ENCODE data around the gene ARHGAP32.
"Not testable (repeated sequence)": the region's sequence is repeated elsewhere in the genome, so short reads cannot be mapped to it uniquely, and the experiment has no call there.

The ARHGAP32 gene

GRCh38 chr11:129013737-129014475, 178.2 kb downstream of the ARHGAP32 start:
- Histone ChIP-seq H3K9ac (ENCODE audit: low read depth, low read length) (no peak overlapping the region), H3K27ac (ENCODE audit: low read length) (no peak overlapping the region), H3K4me3 (ENCODE audit: low read length) (no peak overlapping the region), H3K9me3 (ENCODE audit: insufficient read depth, low read depth, low read length) (no peaks in the 10 kb centered on the region), H3K27me3 (ENCODE audit: insufficient read depth, low read length) (no peaks in the 10 kb centered on the region), H3K4me1 (ENCODE audit: insufficient read depth, low read length) (no peaks in the 10 kb centered on the region), H3K36me3 (ENCODE audit: insufficient read depth, low read depth, low read length) (no peaks in the 10 kb centered on the region)

- H3K4me1 ChIP-seq (ENCODE audit: insufficient read depth, low read length): no peaks in the 10 kb centered on the region
- no peak overlapping the region for H3K27ac ChIP-seq (ENCODE audit: low read length)
- H3K9ac ChIP-seq (ENCODE audit: low read depth, low read length): no peak overlapping the region
- H3K9me3 ChIP-seq (ENCODE audit: insufficient read depth, low read depth, low read length): no peaks in the 10 kb centered on the region
- H3K36me3 ChIP-seq (ENCODE audit: insufficient read depth, low read depth, low read length): no peaks in the 10 kb centered on the region
- H3K27me3 ChIP-seq (ENCODE audit: insufficient read depth, low read length): no peaks in the 10 kb centered on the region
- no peak overlapping the region for H3K4me3 ChIP-seq (ENCODE audit: low read length)
Measured at GRCh38 chr11:129012880-129013279, 179.2 kb downstream of the ARHGAP32 start.

GRCh38 chr11:129006161-129006560, 186.0 kb downstream of the ARHGAP32 start:
- Histone ChIP-seq H3K9me3 (ENCODE audit: insufficient read depth, low read depth, low read length) (peaks cover 2% of the 10 kb centered on the region; the same call in 1 of the 2 replicates), H3K4me1 (ENCODE audit: insufficient read depth, low read length) (no peaks in the 10 kb centered on the region)

GRCh38 chr11:128999165-128999564, 193.0 kb downstream of the ARHGAP32 start:
- H3K4me3 ChIP-seq (ENCODE audit: low read length); H3K27ac ChIP-seq (ENCODE audit: low read length); H3K27me3 ChIP-seq (ENCODE audit: insufficient read depth, low read length); H3K4me1 ChIP-seq (ENCODE audit: insufficient read depth, low read length); H3K9ac ChIP-seq (ENCODE audit: low read depth, low read length): not testable (repeated sequence)
- H3K36me3 ChIP-seq (ENCODE audit: insufficient read depth, low read depth, low read length): peaks cover 13% of the 10 kb centered on the region; the same call in 1 of the 2 replicates
- peaks cover 22% of the 10 kb centered on the region for H3K9me3 ChIP-seq (ENCODE audit: insufficient read depth, low read depth, low read length)

More at GRCh38 chr11:129006161-129006560, 186.0 kb downstream of the ARHGAP32 start:
- Histone ChIP-seq H3K9ac (ENCODE audit: low read depth, low read length) (no peak overlapping the region), H3K27ac (ENCODE audit: low read length) (no peak overlapping the region), H3K27me3 (ENCODE audit: insufficient read depth, low read length) (no peaks in the 10 kb centered on the region), H3K36me3 (ENCODE audit: insufficient read depth, low read depth, low read length) (no peaks in the 10 kb centered on the region), H3K4me3 (ENCODE audit: low read length) (no peak overlapping the region)

GRCh38 chr11:128988242-128988970, 203.7 kb downstream of the ARHGAP32 start:
- Histone ChIP-seq H3K4me1 (ENCODE audit: insufficient read depth, low read length) (peaks cover 3% of the 10 kb centered on the region; the same call in 1 of the 2 replicates), H3K36me3 (ENCODE audit: insufficient read depth, low read depth, low read length) (peaks cover 7% of the 10 kb centered on the region; the same call in 1 of the 2 replicates), H3K27me3 (ENCODE audit: insufficient read depth, low read length) (no peaks in the 10 kb centered on the region), H3K9ac (ENCODE audit: low read depth, low read length) (no peak overlapping the region), H3K4me3 (ENCODE audit: low read length) (no peak overlapping the region), H3K9me3 (ENCODE audit: insufficient read depth, low read depth, low read length) (no peaks in the 10 kb centered on the region), H3K27ac (ENCODE audit: low read length) (no peak overlapping the region)

GRCh38 chr11:128985880-128986279, 206.2 kb downstream of the ARHGAP32 start:
- H3K27me3 ChIP-seq (ENCODE audit: insufficient read depth, low read length): no peaks in the 10 kb centered on the region
- no peak overlapping the region for H3K27ac ChIP-seq (ENCODE audit: low read length)
- H3K36me3 ChIP-seq (ENCODE audit: insufficient read depth, low read depth, low read length): peaks cover 16% of the 10 kb centered on the region; the same call in 1 of the 2 replicates
- peaks cover 3% of the 10 kb centered on the region; the same call in 1 of the 2 replicates for H3K4me1 ChIP-seq (ENCODE audit: insufficient read depth, low read length)
- no peaks in the 10 kb centered on the region for H3K9me3 ChIP-seq (ENCODE audit: insufficient read depth, low read depth, low read length)
- H3K9ac ChIP-seq (ENCODE audit: low read depth, low read length): no peak overlapping the region
- no peak overlapping the region for H3K4me3 ChIP-seq (ENCODE audit: low read length)

GRCh38 chr11:128983023-128983422, 209.1 kb downstream of the ARHGAP32 start:
- Histone ChIP-seq H3K36me3 (ENCODE audit: insufficient read depth, low read depth, low read length) (peaks cover 21% of the 10 kb centered on the region; the same call in 1 of the 2 replicates), H3K9ac (ENCODE audit: low read depth, low read length) (no peak overlapping the region), H3K9me3 (ENCODE audit: insufficient read depth, low read depth, low read length) (no peaks in the 10 kb centered on the region), H3K4me1 (ENCODE audit: insufficient read depth, low read length) (no peaks in the 10 kb centered on the region), H3K27ac (ENCODE audit: low read length) (no peak overlapping the region), H3K27me3 (ENCODE audit: insufficient read depth, low read length) (no peaks in the 10 kb centered on the region), H3K4me3 (ENCODE audit: low read length) (no peak overlapping the region)

- no peak overlapping the region for H3K4me3 ChIP-seq (ENCODE audit: low read length)
- no peak overlapping the region for H3K27ac ChIP-seq (ENCODE audit: low read length)
- peaks cover 31% of the 10 kb centered on the region for H3K36me3 ChIP-seq (ENCODE audit: insufficient read depth, low read depth, low read length)
- no peaks in the 10 kb centered on the region for H3K27me3 ChIP-seq (ENCODE audit: insufficient read depth, low read length)
- no peaks in the 10 kb centered on the region for H3K4me1 ChIP-seq (ENCODE audit: insufficient read depth, low read length)
- no peak overlapping the region for H3K9ac ChIP-seq (ENCODE audit: low read depth, low read length)
- H3K9me3 ChIP-seq (ENCODE audit: insufficient read depth, low read depth, low read length): no peaks in the 10 kb centered on the region
Measured at GRCh38 chr11:128981254-128981653, 210.9 kb downstream of the ARHGAP32 start.

GRCh38 chr11:128970598-128971190, 221.4 kb downstream of the ARHGAP32 start:
- peaks cover 70% of the 10 kb centered on the region for H3K36me3 ChIP-seq (ENCODE audit: insufficient read depth, low read depth, low read length)
- no peak overlapping the region for H3K4me3 ChIP-seq (ENCODE audit: low read length)
- H3K9ac ChIP-seq (ENCODE audit: low read depth, low read length): no peak overlapping the region
- no peaks in the 10 kb centered on the region for H3K9me3 ChIP-seq (ENCODE audit: insufficient read depth, low read depth, low read length)
- H3K27me3 ChIP-seq (ENCODE audit: insufficient read depth, low read length): no peaks in the 10 kb centered on the region
- no peaks in the 10 kb centered on the region for H3K4me1 ChIP-seq (ENCODE audit: insufficient read depth, low read length)
- H3K27ac ChIP-seq (ENCODE audit: low read length): no peak overlapping the region

- H3K9ac ChIP-seq (ENCODE audit: low read depth, low read length): no peak overlapping the region
- no peaks in the 10 kb centered on the region for H3K27me3 ChIP-seq (ENCODE audit: insufficient read depth, low read length)
- peaks cover 57% of the 10 kb centered on the region for H3K36me3 ChIP-seq (ENCODE audit: insufficient read depth, low read depth, low read length)
- no peak overlapping the region for H3K27ac ChIP-seq (ENCODE audit: low read length)
- H3K9me3 ChIP-seq (ENCODE audit: insufficient read depth, low read depth, low read length): no peaks in the 10 kb centered on the region
- H3K4me1 ChIP-seq (ENCODE audit: insufficient read depth, low read length): no peaks in the 10 kb centered on the region
- H3K4me3 ChIP-seq (ENCODE audit: low read length): no peak overlapping the region
Measured at GRCh38 chr11:128968916-128969315, 223.2 kb downstream of the ARHGAP32 start.

- H3K36me3 ChIP-seq (ENCODE audit: insufficient read depth, low read depth, low read length): peaks cover 43% of the 10 kb centered on the region
- H3K27me3 ChIP-seq (ENCODE audit: insufficient read depth, low read length): no peaks in the 10 kb centered on the region
- no peaks in the 10 kb centered on the region for H3K4me1 ChIP-seq (ENCODE audit: insufficient read depth, low read length)
- no peak overlapping the region for H3K4me3 ChIP-seq (ENCODE audit: low read length)
- H3K9me3 ChIP-seq (ENCODE audit: insufficient read depth, low read depth, low read length): no peaks in the 10 kb centered on the region
- H3K9ac ChIP-seq (ENCODE audit: low read depth, low read length): no peak overlapping the region
- no peak overlapping the region for H3K27ac ChIP-seq (ENCODE audit: low read length)
Measured at GRCh38 chr11:128967578-128967977, 224.5 kb downstream of the ARHGAP32 start.

All from iPS-20b (cell line).